ENCODE data around the gene C11orf16. TPM values are rescaled to one million over a fixed set of nuclear protein-coding genes. Genes with fewer than 3 reads are reported as not detected.

C11orf16 gene
- total and polyA plus RNA-seq, 2 of the 8 experiments (the other 6 are each of a cell fraction or from before 2014, with no cell fraction given) = 0.08 TPM; not detected in 1

- TF ChIP-seq SP2 (IDR thresholded peaks at IDR 0.05; ENCODE audit: low read length) (no peak), CBX5 (IDR thresholded peaks at IDR 0.05; ENCODE audit: low read depth, low read length) (no peak), PHF8 (conservative IDR thresholded peaks at IDR 0.05; ENCODE audit: low read depth, low read length) (no peak), CEBPB (IDR thresholded peaks at IDR 0.05; ENCODE audit: low read depth, low read length) (no peak), HDAC6 (IDR thresholded peaks at IDR 0.05; ENCODE audit: low read depth, low read length) (no peak)
- TF ChIP-seq, protein P1, sequence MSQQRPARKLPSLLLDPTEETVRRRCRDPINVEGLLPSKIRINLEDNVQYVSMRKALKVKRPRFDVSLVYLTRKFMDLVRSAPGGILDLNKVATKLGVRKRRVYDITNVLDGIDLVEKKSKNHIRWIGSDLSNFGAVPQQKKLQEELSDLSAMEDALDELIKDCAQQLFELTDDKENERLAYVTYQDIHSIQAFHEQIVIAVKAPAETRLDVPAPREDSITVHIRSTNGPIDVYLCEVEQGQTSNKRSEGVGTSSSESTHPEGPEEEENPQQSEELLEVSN (IDR thresholded peaks at IDR 0.05) = no peak
- no peak overlapping the region for H3K9ac ChIP-seq (replicated peaks in 1 of 4; ENCODE audit: extremely low read depth in 1 of 4, low read depth in 3 of 4, low read length in 3 of 4)
- H3K4me2 ChIP-seq (ENCODE audit: insufficient read depth in 1 of 2, low read depth in 2 of 2, low read length in 2 of 2) = no peak overlapping the region
- H4K91ac ChIP-seq (replicated peaks; ENCODE audit: insufficient read length, low read length) = no peak overlapping the region
- ChIA-PET POLR2A (ENCODE audit: partially characterized antibody) (no interaction called here), CTCF (ENCODE audit: partially characterized antibody) (interaction anchor here (0.6 to 1.6 kb wide), 2 partner anchors 49 to 201 kb away, joined by 3 to 5 read pairs; no protein-coding TSS in a partner anchor)
- no peak overlapping the region for H4K8ac ChIP-seq (ENCODE audit: extremely low read depth, insufficient read depth, low read length)
- peaks cover 0 to 3% of the 10 kb centered on the region in 2 experiments; a peak in 1 of 4 replicates for H3K79me2 ChIP-seq (ENCODE audit: control insufficient read depth in 1 of 2, insufficient read depth in 2 of 2, low read length in 2 of 2)
- no peak overlapping the region for H3K27ac ChIP-seq (ENCODE audit: low read depth, low read length)
- no peak overlapping the region for H3K4me3 ChIP-seq (ENCODE audit: extremely low read depth in 1 of 4, insufficient read depth in 2 of 4, low read depth in 3 of 4, low read length in 4 of 4)
- peaks cover 0 to 4% (median 2%) of the 10 kb centered on the region in 4 experiments; a peak in 3 of 7 replicates for H3K4me1 ChIP-seq (replicated peaks in 1 of 4; ENCODE audit: control insufficient read depth in 3 of 4, insufficient read depth in 4 of 4, low read length in 3 of 4)
- no peak overlapping the region for H3K18ac ChIP-seq (ENCODE audit: extremely low read depth, low read length)
- no peaks in the 10 kb centered on the region for H4K20me1 ChIP-seq (replicated peaks in 1 of 2; ENCODE audit: control insufficient read depth in 1 of 2, insufficient read depth in 2 of 2, low read length in 2 of 2)
- H2BK20ac ChIP-seq (ENCODE audit: low read length) = no peak overlapping the region
- no peak overlapping the region for H3K56ac ChIP-seq (replicated peaks; ENCODE audit: insufficient read length, low read depth, low read length)
- no peaks in the 10 kb centered on the region for H3K36me3 ChIP-seq (ENCODE audit: control insufficient read depth in 2 of 4, insufficient read depth in 4 of 4, low read length in 3 of 4)
- no peak overlapping the region for H4K5ac ChIP-seq (ENCODE audit: insufficient read length, low read depth, low read length)
- 86% methylated on average over 8 of the region's 8 CpGs; no CpG with 5 or more reads in 1 of the 2 experiments for WGBS, 2 experiments (ENCODE audit: extremely low coverage in 1 of 2, insufficient coverage in 1 of 2, insufficient read length in 1 of 2, insufficient replicate concordance in 2 of 2, low coverage in 1 of 2, low lambda C conversion rate in 2 of 2, missing lambda C conversion rate in 1 of 2)
- no peaks in the 10 kb centered on the region for H3K27me3 ChIP-seq (replicated peaks in 1 of 4; ENCODE audit: control insufficient read depth in 3 of 4, extremely low read depth in 1 of 4, insufficient read depth in 3 of 4, low read length in 3 of 4)
- H2BK120ac ChIP-seq (replicated peaks; ENCODE audit: low read depth, low read length) = no peak overlapping the region
- no peak overlapping the region for H2AK5ac ChIP-seq (ENCODE audit: low read depth, low read length)
- H3K14ac ChIP-seq (ENCODE audit: insufficient read length) = no peak overlapping the region
- peaks cover 3% of the 10 kb centered on the region; the same call in 1 of the 2 replicates for H3K79me1 ChIP-seq (ENCODE audit: low read depth, low read length)
- no peak for DNase-seq (ENCODE audit: low read depth in 1 of 2, low spot score in 2 of 2)
- H3K23ac ChIP-seq (ENCODE audit: insufficient read length) = no peak overlapping the region
- no peak overlapping the region for H2BK15ac ChIP-seq (ENCODE audit: low read length)
- FAIRE-seq = no peak
- no peak overlapping the region for H3K4ac ChIP-seq (replicated peaks; ENCODE audit: insufficient read length, low read depth, low read length)
- no peak overlapping the region for H2BK12ac ChIP-seq (ENCODE audit: low read depth, low read length)
- H3K23me2 ChIP-seq (ENCODE audit: low read depth, low read length) = peaks cover 12% of the 10 kb centered on the region
- no peak overlapping the region for H2BK5ac ChIP-seq (ENCODE audit: low read depth, low read length)
- no peaks in the 10 kb centered on the region for H3K9me3 ChIP-seq (ENCODE audit: insufficient read depth in 2 of 2, low read depth in 1 of 2, low read length in 1 of 2)
- H2AFZ ChIP-seq (ENCODE audit: low read length) = no peak overlapping the region
Measured at GRCh38 chr11:8967184-8967583, 34.4 kb upstream of the C11orf16 start.
